Breast epithelium (tissue), 4 donors: ENCODE measurements around the gene KLHL20. TPM values are rescaled to one million over a fixed set of nuclear protein-coding genes. Genes with fewer than 3 reads are reported as not detected.
"Not testable (repeated sequence)": the region's sequence is repeated elsewhere in the genome, so short reads cannot be mapped to it uniquely, and the experiment has no call there.

Experiments used
- DNase-seq, 2 donors: peaks; one replicate each; pipeline ENCODE4 v3.0.0-alpha.2; 2019; ENCODE audit warnings: low spot score in 2 of 2
- H3K27ac ChIP-seq, 2 donors: fragments of 200-600 bp; sonication (generic) in 1 of 2; one replicate each; pipeline ENCODE4 v1.5.1; 2016 to 2019; ENCODE audit warnings: mild to moderate bottlenecking in 1 of 2
- H3K27me3 ChIP-seq, 2 donors: fragments of 200-600 bp; sonication (generic) in 1 of 2; one replicate each; pipeline versions ENCODE4 v1.5.1 to v1.6.0; 2017 to 2019; ENCODE audit warnings: control low read depth in 1 of 2, mild to moderate bottlenecking in 1 of 2
- H3K36me3 ChIP-seq: fragments of 200-600 bp; one replicate; pipeline ENCODE4 v1.5.1; 2019
- H3K4me1 ChIP-seq, 2 donors: fragments of 200-600 bp; sonication (generic); one replicate each; pipeline ENCODE4 v1.5.1; 2016 to 2019; ENCODE audit warnings: control low read depth in 1 of 2
- H3K4me3 ChIP-seq, 3 donors: fragments of 200-600 bp; sonication (generic); 1 replicate in 2 of 3; 2 replicates in 1 of 3; pipeline ENCODE4 v1.5.1; 2016 to 2019; ENCODE audit warnings: mild to moderate bottlenecking in 3 of 3, moderate library complexity in 2 of 3
- H3K9me3 ChIP-seq, 2 donors: fragments of 200-600 bp; sonication (generic) in 1 of 2; one replicate each; pipeline ENCODE4 v1.5.1; 2016 to 2019; ENCODE audit warnings: control low read depth in 1 of 2
- CTCF ChIP-seq, 3 donors: fragments of 450-650 bp; IDR thresholded peaks; one replicate each; pipeline ENCODE4 v1.5.1; 2016 to 2017; ENCODE audit warnings: antibody characterized with exemption in 3 of 3, mild to moderate bottlenecking in 3 of 3, moderate library complexity in 3 of 3
- POLR2A ChIP-seq: fragments of 450-650 bp; IDR thresholded peaks from one replicate; pipeline ENCODE4 v1.6.1; 2016; ENCODE audit warnings: antibody characterized with exemption, mild to moderate bottlenecking, moderate library complexity
- POLR2AphosphoS5 ChIP-seq, 3 donors: sonication (generic); formaldehyde crosslinking; IDR thresholded peaks; one replicate each; pipeline ENCODE4 v1.6.1; 2017; ENCODE audit warnings: antibody characterized with exemption in 3 of 3
- intact Hi-C: fragments of 100-400 bp; cut with DNase I; formaldehyde crosslinking; loops from one replicate; pipeline ENCODE4 v1.15.1; 2023; ENCODE audit warnings: low total_unique reads
- total RNA-seq, 3 donors: library from RNA; depleted of rRNA; stranded (reverse); fragments of >200 nt; gene quantifications; one replicate each; pipeline ENCODE4 v1.1.0, GENCODE V29; 2016

The KLHL20 gene
- total RNA-seq, 3 donors from 2014 or later = 29.8 to 45.0 (median 41.4) TPM

GRCh38 chr1:173705117-173705516, 9.7 kb upstream of the KLHL20 start:
- no peak for TF ChIP-seq POLR2AphosphoS5 (IDR thresholded peaks at IDR 0.05)
- no peak for TF ChIP-seq POLR2A
- no peak for TF ChIP-seq CTCF (IDR thresholded peaks at IDR 0.05)
- Histone ChIP-seq H3K9me3 (no peaks in the 10 kb centered on the region), H3K27me3 (no peaks in the 10 kb centered on the region), H3K36me3 (no peaks in the 10 kb centered on the region), H3K4me1 (no peaks in the 10 kb centered on the region), H3K4me3 (no peak overlapping the region), H3K27ac (no peak overlapping the region)
- no peak for DNase-seq
- intact Hi-C loops = no loop called here

GRCh38 chr1:173708787-173709186, 6.0 kb upstream of the KLHL20 start:
- intact Hi-C loops = no loop called here
- no peaks in the 10 kb centered on the region for H3K4me1 ChIP-seq
- H3K27me3 ChIP-seq = no peaks in the 10 kb centered on the region
- no peak for TF ChIP-seq POLR2AphosphoS5 (IDR thresholded peaks at IDR 0.05)
- no peak for TF ChIP-seq CTCF (IDR thresholded peaks at IDR 0.05)
- no peak for TF ChIP-seq POLR2A
- no peak for DNase-seq
- H3K9me3 ChIP-seq = no peaks in the 10 kb centered on the region
- no peaks in the 10 kb centered on the region for H3K36me3 ChIP-seq
- H3K27ac ChIP-seq = no peak overlapping the region
- H3K4me3 ChIP-seq = no peak overlapping the region

GRCh38 chr1:173714441-173714758, 381 bp upstream of the KLHL20 start:
- H3K4me3 ChIP-seq = peak overlapping the region; percentile 58 to 79 (median 75)
- peak overlapping the region; percentile 84 to 92 for H3K27ac ChIP-seq
- no peaks in the 10 kb centered on the region for H3K9me3 ChIP-seq
- DNase-seq = no peak
- no peak for TF ChIP-seq POLR2AphosphoS5 (IDR thresholded peaks at IDR 0.05)
- TF ChIP-seq CTCF (IDR thresholded peaks at IDR 0.05) = no peak
- TF ChIP-seq POLR2A = no peak
- no peaks in the 10 kb centered on the region for H3K27me3 ChIP-seq
- H3K36me3 ChIP-seq = no peaks in the 10 kb centered on the region
- intact Hi-C loops = loop anchor here (5.0 kb wide), 1 partner anchor 1178 kb away; no protein-coding TSS in a partner anchor
- peaks cover 0 to 8% of the 10 kb centered on the region in 2 donors for H3K4me1 ChIP-seq

GRCh38 chr1:173715538-173715844, 710 bp downstream of the KLHL20 start:
- Histone ChIP-seq H3K4me3 (peak overlapping the region; percentile 58 to 79 (median 75)), H3K9me3 (no peaks in the 10 kb centered on the region), H3K4me1 (peaks cover 0 to 8% of the 10 kb centered on the region in 2 donors), H3K36me3 (no peaks in the 10 kb centered on the region), H3K27ac (peak overlapping the region; percentile 84 to 92), H3K27me3 (no peaks in the 10 kb centered on the region)
- no peak for DNase-seq
- TF ChIP-seq POLR2AphosphoS5 (IDR thresholded peaks at IDR 0.05) = no peak
- no peak for TF ChIP-seq CTCF (IDR thresholded peaks at IDR 0.05)
- no peak for TF ChIP-seq POLR2A
- intact Hi-C loops = no loop called here

- TF ChIP-seq CTCF (IDR thresholded peaks at IDR 0.05) (no peak), POLR2A (no peak), POLR2AphosphoS5 (IDR thresholded peaks at IDR 0.05) (no peak)
- Histone ChIP-seq H3K9me3 (no peaks in the 10 kb centered on the region), H3K27me3 (no peaks in the 10 kb centered on the region), H3K4me3 (no peak overlapping the region), H3K4me1 (peaks cover 0 to 8% of the 10 kb centered on the region in 2 donors), H3K36me3 (no peaks in the 10 kb centered on the region), H3K27ac (no peak overlapping the region)
- intact Hi-C loops = no loop called here
- DNase-seq = no peak
Measured at GRCh38 chr1:173717238-173717637, 2.5 kb downstream of the KLHL20 start.

- H3K9me3 ChIP-seq, H3K27ac ChIP-seq, H3K36me3 ChIP-seq, intact Hi-C loops, DNase-seq, H3K27me3 ChIP-seq, H3K4me3 ChIP-seq, H3K4me1 ChIP-seq: not testable (repeated sequence)
Measured at GRCh38 chr1:173731331-173731730, 16.6 kb downstream of the KLHL20 start.
